Hepatocyte (in vitro differentiated cells): ENCODE results near the gene NSUN7. TPM values are rescaled to one million over a fixed set of nuclear protein-coding genes. Genes with fewer than 3 reads are reported as not detected.

Experiments
- DNase-seq: peaks from one replicate; pipeline ENCODE4 v3.0.0-alpha.2; 2016; ENCODE audit warnings: low spot score
- H2AFZ ChIP-seq: fragments of 200-600 bp; sonication (generic); 2 replicates; pipeline ENCODE4 v1.6.0; 2016; ENCODE audit warnings: antibody characterized with exemption, mild to moderate bottlenecking
- H3K27ac ChIP-seq: fragments of 200-600 bp; sonication (generic); 2 replicates; pipeline ENCODE4 v1.5.1; 2016; ENCODE audit warnings: mild to moderate bottlenecking
- H3K27me3 ChIP-seq: fragments of 200-600 bp; sonication (generic); 2 replicates; pipeline ENCODE4 v1.6.1; 2016
- H3K36me3 ChIP-seq: fragments of 200-600 bp; sonication (generic); replicated peaks from 2 replicates; pipeline ENCODE4 v1.5.1; 2016; ENCODE audit warnings: low read depth; ENCODE audit not compliant: insufficient read depth
- H3K4me1 ChIP-seq: fragments of 200-600 bp; sonication (generic); 2 replicates; pipeline ENCODE4 v1.5.1; 2016; ENCODE audit warnings: mild to moderate bottlenecking, moderate library complexity; ENCODE audit not compliant: insufficient read depth
- H3K4me2 ChIP-seq: fragments of 200-600 bp; sonication (generic); 2 replicates; pipeline ENCODE4 v1.6.0; 2016
- H3K4me3 ChIP-seq: fragments of 200-600 bp; sonication (generic); 2 replicates; pipeline ENCODE4 v1.5.1; 2016; ENCODE audit warnings: mild to moderate bottlenecking
- H3K79me2 ChIP-seq: fragments of 200-600 bp; sonication (generic); 2 replicates; pipeline ENCODE4 v1.6.0; 2017; ENCODE audit warnings: mild to moderate bottlenecking
- H3K9me2 ChIP-seq: fragments of 200-600 bp; sonication (generic); replicated peaks from 2 replicates; pipeline ENCODE4 v1.6.0; 2017; ENCODE audit warnings: mild to moderate bottlenecking; ENCODE audit not compliant: insufficient read depth
- H3K9me3 ChIP-seq: fragments of 200-600 bp; sonication (generic); 2 replicates; pipeline ENCODE4 v1.5.1; 2016; ENCODE audit warnings: low read depth, mild to moderate bottlenecking
- H4K20me1 ChIP-seq: fragments of 200-600 bp; sonication (generic); 2 replicates; pipeline ENCODE4 v1.6.0; 2016; ENCODE audit warnings: mild to moderate bottlenecking; ENCODE audit not compliant: insufficient read depth, poor library complexity, severe bottlenecking
- EZH2 ChIP-seq: fragments of 200-600 bp; sonication (generic); IDR thresholded peaks from 2 replicates; pipeline ENCODE4 v1.6.1; 2016; ENCODE audit warnings: antibody characterized with exemption, mild to moderate bottlenecking, borderline replicate concordance
- EZH2phosphoT487 ChIP-seq: fragments of 200-600 bp; sonication (generic); IDR thresholded peaks from one replicate; pipeline ENCODE4 v1.6.1; 2018; ENCODE audit warnings: antibody characterized with exemption, mild to moderate bottlenecking, low read depth, moderate library complexity; ENCODE audit not compliant: unreplicated experiment, severe bottlenecking
- WGBS: methylation state at CpG from one replicate; pipeline ENCODE4 v1.1.6; 2016; ENCODE audit warnings: low lambda C conversion rate; ENCODE audit errors: missing lambda C conversion rate; 5-methylcytosine and 5-hydroxymethylcytosine counted together
- polyA plus RNA-seq: library from polyadenylated mRNA; unstranded; fragments of >200 nt; fragmentation: Nextera tagmentation; extraction: Ambion mirVana; gene quantifications from 2 replicates; pipeline ENCODE4 v1.2.1, GENCODE V29; 2016
- total RNA-seq: library from RNA; depleted of rRNA; stranded (reverse); fragments of >200 nt; gene quantifications from 2 replicates; pipeline ENCODE4 v1.2.3, GENCODE V29; 2014
- TF ChIP-seq, protein P1 (sequence below): fragments of 200-600 bp; sonication (generic); IDR thresholded peaks from 2 replicates; pipeline ENCODE4 v1.5.1; 2016; ENCODE audit warnings: antibody characterized with exemption, mild to moderate bottlenecking; ENCODE audit not compliant: poor library complexity

The NSUN7 gene
- total and polyA plus RNA-seq, 2 experiments from 2014 or later = 4.6 to 8.0 TPM

DNA sequence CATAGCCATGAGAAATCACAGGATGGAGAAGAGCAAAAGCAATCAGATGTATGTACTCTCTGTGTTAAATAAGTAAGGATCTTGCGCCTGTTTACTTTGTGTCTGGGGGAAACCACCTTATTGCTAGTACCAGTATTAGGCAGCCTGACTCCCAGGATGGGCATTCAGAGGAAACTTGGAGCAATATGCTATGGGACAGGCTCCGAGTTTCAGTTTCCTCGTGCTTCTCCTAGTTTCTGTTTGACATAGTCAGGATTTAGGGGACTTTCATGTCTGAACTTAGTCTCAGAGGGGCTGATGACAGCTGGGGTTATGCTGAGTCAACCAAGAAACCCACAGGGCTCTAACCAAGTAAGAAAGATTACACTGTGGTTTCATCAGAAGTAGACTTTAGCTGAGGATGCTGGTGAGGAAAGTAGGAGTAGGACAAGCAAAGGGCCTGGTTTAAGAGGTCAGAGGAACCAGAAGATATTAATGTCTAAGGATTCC is 13.5 kb downstream of the NSUN7 start:
- Histone ChIP-seq H3K4me1 (no peaks in the 10 kb centered on the region), H3K27me3 (no peaks in the 10 kb centered on the region), H3K9me2 (no peaks in the 10 kb centered on the region), H3K4me3 (no peak overlapping the region), H4K20me1 (no peaks in the 10 kb centered on the region), H3K9me3 (no peaks in the 10 kb centered on the region), H3K36me3 (no peaks in the 10 kb centered on the region), H2AFZ (no peak overlapping the region), H3K79me2 (no peaks in the 10 kb centered on the region), H3K27ac (no peak overlapping the region), H3K4me2 (no peak overlapping the region)
- WGBS = 92% methylated on average over 3 of the region's 3 CpGs
- TF ChIP-seq EZH2phosphoT487 (no peak), EZH2 (no peak)
- TF ChIP-seq, protein P1, sequence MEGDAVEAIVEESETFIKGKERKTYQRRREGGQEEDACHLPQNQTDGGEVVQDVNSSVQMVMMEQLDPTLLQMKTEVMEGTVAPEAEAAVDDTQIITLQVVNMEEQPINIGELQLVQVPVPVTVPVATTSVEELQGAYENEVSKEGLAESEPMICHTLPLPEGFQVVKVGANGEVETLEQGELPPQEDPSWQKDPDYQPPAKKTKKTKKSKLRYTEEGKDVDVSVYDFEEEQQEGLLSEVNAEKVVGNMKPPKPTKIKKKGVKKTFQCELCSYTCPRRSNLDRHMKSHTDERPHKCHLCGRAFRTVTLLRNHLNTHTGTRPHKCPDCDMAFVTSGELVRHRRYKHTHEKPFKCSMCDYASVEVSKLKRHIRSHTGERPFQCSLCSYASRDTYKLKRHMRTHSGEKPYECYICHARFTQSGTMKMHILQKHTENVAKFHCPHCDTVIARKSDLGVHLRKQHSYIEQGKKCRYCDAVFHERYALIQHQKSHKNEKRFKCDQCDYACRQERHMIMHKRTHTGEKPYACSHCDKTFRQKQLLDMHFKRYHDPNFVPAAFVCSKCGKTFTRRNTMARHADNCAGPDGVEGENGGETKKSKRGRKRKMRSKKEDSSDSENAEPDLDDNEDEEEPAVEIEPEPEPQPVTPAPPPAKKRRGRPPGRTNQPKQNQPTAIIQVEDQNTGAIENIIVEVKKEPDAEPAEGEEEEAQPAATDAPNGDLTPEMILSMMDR = no peak
- no peak for DNase-seq

DNA sequence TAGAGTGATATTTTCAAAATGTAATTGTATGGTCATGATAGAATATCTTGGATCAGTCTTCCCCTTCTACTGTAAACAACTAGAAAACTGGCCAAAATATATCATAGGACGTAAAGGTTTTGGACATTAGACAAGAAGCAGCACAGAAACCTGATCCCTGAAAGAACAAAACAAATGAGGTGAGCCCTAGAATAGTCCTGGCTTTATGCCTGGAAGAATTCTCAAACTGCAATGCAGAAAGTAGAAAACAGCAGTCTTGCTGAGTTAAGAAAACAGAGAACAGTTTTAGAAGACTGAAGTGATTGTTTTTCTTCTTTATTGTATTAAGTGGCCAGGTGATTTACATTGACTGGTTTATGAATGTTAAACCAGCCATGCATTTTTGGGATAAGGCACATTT is 19.5 kb downstream of the NSUN7 start:
- Histone ChIP-seq H3K9me2 (no peaks in the 10 kb centered on the region), H2AFZ (no peak overlapping the region), H3K36me3 (no peaks in the 10 kb centered on the region), H3K4me2 (no peak overlapping the region), H3K9me3 (no peaks in the 10 kb centered on the region), H3K27me3 (no peaks in the 10 kb centered on the region), H3K79me2 (no peaks in the 10 kb centered on the region), H3K4me1 (no peaks in the 10 kb centered on the region), H3K27ac (no peak overlapping the region), H4K20me1 (no peaks in the 10 kb centered on the region), H3K4me3 (no peak overlapping the region)
- no peak for DNase-seq
- TF ChIP-seq EZH2phosphoT487 = no peak
- TF ChIP-seq, protein P1 = no peak
- no peak for TF ChIP-seq EZH2
- WGBS = 63% methylated on average over 1 of the region's 1 CpG

DNA sequence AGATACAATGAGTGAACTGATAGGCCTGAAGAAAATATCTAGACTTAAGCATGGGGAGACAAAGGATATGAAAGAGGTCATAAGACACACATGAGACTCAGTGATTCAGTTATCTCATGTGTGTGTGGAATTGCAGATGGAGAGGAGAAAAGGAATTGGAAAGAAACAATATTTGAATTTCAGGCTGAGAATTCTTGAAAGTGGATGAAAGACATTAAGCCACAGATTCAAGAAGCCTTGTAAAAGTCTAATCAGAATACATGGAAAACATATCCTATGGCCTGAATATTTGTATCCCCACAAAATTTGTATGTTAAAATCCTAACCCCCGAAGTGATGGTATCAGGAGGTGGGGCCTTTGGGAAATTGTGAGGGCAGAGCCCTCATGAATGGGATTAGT is 28.3 kb downstream of the NSUN7 start:
- no peak for DNase-seq
- Histone ChIP-seq H3K4me1 (no peaks in the 10 kb centered on the region), H3K9me2 (no peaks in the 10 kb centered on the region), H3K27me3 (no peaks in the 10 kb centered on the region), H2AFZ (no peak overlapping the region), H3K9me3 (no peaks in the 10 kb centered on the region), H3K4me3 (no peak overlapping the region), H3K36me3 (no peaks in the 10 kb centered on the region), H3K4me2 (no peak overlapping the region), H3K27ac (no peak overlapping the region), H3K79me2 (no peaks in the 10 kb centered on the region), H4K20me1 (no peaks in the 10 kb centered on the region)
- 92% methylated on average over 1 of the region's 1 CpG for WGBS
- TF ChIP-seq EZH2phosphoT487 = no peak
- TF ChIP-seq EZH2 = no peak
- TF ChIP-seq, protein P1 = no peak

DNA sequence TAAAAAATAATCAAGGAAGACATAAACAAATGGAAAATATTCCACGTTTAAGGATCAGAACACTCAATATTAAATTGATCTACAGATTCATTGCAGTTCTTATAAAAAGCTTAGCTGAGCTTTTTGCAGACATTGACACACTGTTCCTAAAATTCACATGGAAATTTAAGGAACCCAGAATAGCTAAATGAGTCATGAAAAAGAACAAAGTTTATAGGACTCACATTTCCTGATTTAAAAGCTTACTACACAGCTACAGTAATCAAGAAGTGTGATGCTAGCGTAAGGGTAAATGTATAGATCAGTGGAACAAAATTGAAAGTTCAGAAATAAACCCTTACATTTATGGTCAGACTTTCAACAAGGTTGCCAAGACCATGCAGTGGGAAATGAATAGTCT is 33.1 kb downstream of the NSUN7 start:
- H3K9me2 ChIP-seq = no peaks in the 10 kb centered on the region
- no peak overlapping the region for H3K4me2 ChIP-seq
- no peak for TF ChIP-seq EZH2phosphoT487
- TF ChIP-seq EZH2 = no peak
- TF ChIP-seq, protein P1 = no peak
- DNase-seq = no peak
- no peaks in the 10 kb centered on the region for H3K36me3 ChIP-seq
- H3K27ac ChIP-seq = no peak overlapping the region
- H4K20me1 ChIP-seq = no peaks in the 10 kb centered on the region
- H3K4me1 ChIP-seq = no peaks in the 10 kb centered on the region
- H3K9me3 ChIP-seq = no peaks in the 10 kb centered on the region
- WGBS = 96% methylated on average over 2 of the region's 2 CpGs
- no peaks in the 10 kb centered on the region for H3K79me2 ChIP-seq
- no peaks in the 10 kb centered on the region for H3K27me3 ChIP-seq
- no peak overlapping the region for H3K4me3 ChIP-seq
- H2AFZ ChIP-seq = no peak overlapping the region
